HT-29 (cell line): ENCODE results near the gene WNT10A. TPM values are rescaled to one million over a fixed set of nuclear protein-coding genes. Genes with fewer than 3 reads are reported as not detected.
"Not testable (repeated sequence)": the region's sequence is repeated elsewhere in the genome, so short reads cannot be mapped to it uniquely, and the experiment has no call there.

Source experiments
- DNase-seq: peaks from one replicate; pipeline ENCODE4 v3.0.0-alpha.2; 2015; ENCODE audit warnings: low spot score
- small RNA-seq: library from RNA; depleted of rRNA; stranded (forward); fragments of <200 nt; gene quantifications from one replicate; pipeline ENCODE3, GENCODE V24; 2014
- total RNA-seq: library from RNA; depleted of rRNA; stranded (reverse); fragments of >200 nt; shearing (Covaris generic); gene quantifications from 2 replicates; pipeline ENCODE4 v1.2.3, GENCODE V29; 2014; rRNA removed

Gene WNT10A
- total RNA-seq, 1 experiment from 2014 or later = 14.9 TPM

- no peak for DNase-seq
Observed at GRCh38 chr2:218927876-218928275, 47.2 kb downstream of the WNT10A start.

- not testable (repeated sequence) for DNase-seq
Observed at GRCh38 chr2:218930488-218930887, 49.8 kb downstream of the WNT10A start.

GRCh38 chr2:218931751-218932150 is 51.1 kb downstream of the WNT10A start:
- not testable (repeated sequence) for DNase-seq

Small RNAs within 50 kb of the gene (small RNA-seq; reads per million reads assigned to genes)
- gene RNU6-642P = not detected

Other genes starting within 250 kb of the WNT10A start
- gene ZNF142, start 221.2 kb upstream of the WNT10A start, total RNA-seq = 22.9 and 24.3 TPM in 2 replicates
- 54.2 and 60.4 TPM in 2 replicates for gene BCS1L, start 221.2 kb upstream of the WNT10A start, total RNA-seq
- 44.6 and 55.8 TPM in 2 replicates for gene RNF25, start 208.8 kb upstream of the WNT10A start, total RNA-seq
- 17.9 and 22.4 TPM in 2 replicates for gene STK36, start 208.8 kb upstream of the WNT10A start, total RNA-seq
- 22.8 and 33.3 TPM in 2 replicates for gene TTLL4, start 170.0 kb upstream of the WNT10A start, total RNA-seq
- gene CYP27A1, start 98.7 kb upstream of the WNT10A start, total RNA-seq = 1.4 and 2.4 TPM in 2 replicates
- gene PRKAG3, start 49.0 kb upstream of the WNT10A start, total RNA-seq = not detected in 2 replicates
- not detected in 2 replicates for gene WNT6, start 21.0 kb upstream of the WNT10A start, total RNA-seq
- gene CDK5R2, start 78.8 kb downstream of the WNT10A start, total RNA-seq = not detected in 2 replicates
- gene FEV, start 104.3 kb downstream of the WNT10A start, total RNA-seq = not detected in 2 replicates
- not detected in 2 replicates for gene CRYBA2, start 112.6 kb downstream of the WNT10A start, total RNA-seq
- not detected in 2 replicates for gene CFAP65, start 160.7 kb downstream of the WNT10A start, total RNA-seq
- 12.3 and 13.4 TPM in 2 replicates for gene IHH, start 180.1 kb downstream of the WNT10A start, total RNA-seq